ENCODE measurements around the gene RPS14.

DNA sequence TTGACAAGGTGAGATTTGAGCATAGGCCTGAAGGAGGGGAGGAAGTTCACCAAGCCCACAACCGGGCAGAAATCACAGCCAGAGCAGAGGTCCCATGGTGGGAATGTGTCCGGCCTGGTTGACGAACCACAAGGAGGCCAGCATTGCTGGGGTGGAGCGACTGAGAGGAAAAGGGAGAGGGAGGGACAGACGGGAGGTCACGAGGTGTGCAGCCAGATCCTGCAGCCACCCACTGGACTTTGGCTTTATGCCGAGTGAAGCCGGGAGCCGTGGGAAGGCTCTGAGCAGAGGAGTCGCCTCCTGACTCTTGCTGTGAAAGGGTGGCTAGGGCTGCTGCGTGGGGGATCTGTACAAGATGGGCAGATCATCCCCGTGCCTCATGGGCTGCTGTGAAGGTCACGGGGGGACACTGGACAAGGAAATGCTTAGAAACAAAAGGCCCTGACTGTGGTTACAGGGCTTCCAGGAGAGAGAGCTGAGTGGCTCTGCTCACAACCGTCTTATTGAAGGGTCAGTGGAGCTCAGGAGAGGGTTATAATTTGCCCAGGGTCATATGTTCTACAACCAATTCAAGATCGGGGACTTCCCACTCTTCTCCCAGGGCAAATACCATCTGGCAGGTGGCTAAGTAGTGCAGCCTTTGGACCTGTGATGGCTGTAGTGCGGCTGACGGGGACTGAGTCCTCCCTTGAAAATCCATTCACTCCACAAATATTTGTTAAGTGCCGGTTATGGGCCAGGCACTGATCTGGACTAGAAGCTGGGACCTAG is 21.2 kb downstream of the RPS14 start:
- TF ChIP-seq, protein P1, sequence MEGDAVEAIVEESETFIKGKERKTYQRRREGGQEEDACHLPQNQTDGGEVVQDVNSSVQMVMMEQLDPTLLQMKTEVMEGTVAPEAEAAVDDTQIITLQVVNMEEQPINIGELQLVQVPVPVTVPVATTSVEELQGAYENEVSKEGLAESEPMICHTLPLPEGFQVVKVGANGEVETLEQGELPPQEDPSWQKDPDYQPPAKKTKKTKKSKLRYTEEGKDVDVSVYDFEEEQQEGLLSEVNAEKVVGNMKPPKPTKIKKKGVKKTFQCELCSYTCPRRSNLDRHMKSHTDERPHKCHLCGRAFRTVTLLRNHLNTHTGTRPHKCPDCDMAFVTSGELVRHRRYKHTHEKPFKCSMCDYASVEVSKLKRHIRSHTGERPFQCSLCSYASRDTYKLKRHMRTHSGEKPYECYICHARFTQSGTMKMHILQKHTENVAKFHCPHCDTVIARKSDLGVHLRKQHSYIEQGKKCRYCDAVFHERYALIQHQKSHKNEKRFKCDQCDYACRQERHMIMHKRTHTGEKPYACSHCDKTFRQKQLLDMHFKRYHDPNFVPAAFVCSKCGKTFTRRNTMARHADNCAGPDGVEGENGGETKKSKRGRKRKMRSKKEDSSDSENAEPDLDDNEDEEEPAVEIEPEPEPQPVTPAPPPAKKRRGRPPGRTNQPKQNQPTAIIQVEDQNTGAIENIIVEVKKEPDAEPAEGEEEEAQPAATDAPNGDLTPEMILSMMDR (conservative IDR thresholded peaks at IDR 0.05; ENCODE audit: low read depth, low read length), result no peak
- TF ChIP-seq EZH2 (IDR thresholded peaks at IDR 0.05; ENCODE audit: low read length, unreplicated experiment), result no peak
- no peak for TF ChIP-seq EZH2phosphoT487 (IDR thresholded peaks at IDR 0.05; ENCODE audit: borderline replicate concordance, low read length)

All from PC-3 (cell line).